Left kidney (tissue), 8 donors: Measurements from ENCODE around the gene SRM. TPM values are rescaled to one million over a fixed set of nuclear protein-coding genes. Genes with fewer than 3 reads are reported as not detected.
"Not testable (repeated sequence)": the region's sequence is repeated elsewhere in the genome, so short reads cannot be mapped to it uniquely, and the experiment has no call there.

ENCODE experiments used
- DNase-seq: peaks from one replicate; pipeline ENCODE4 v3.0.0-alpha.2; 2013
- long read RNA-seq, 8 donors: transcript quantifications; one replicate each; lab custom pipeline, GENCODE V29; 2026
- polyA plus RNA-seq: library from polyadenylated mRNA; unstranded; fragments of 120-200 nt; gene quantifications from one replicate; pipeline ENCODE4 v1.2.1, GENCODE V29; 2013; ENCODE audit not compliant: insufficient read length

SRM gene
- polyA plus RNA-seq, result 41.3 TPM
- long read RNA-seq, donor 1, transcript SRM-201 (8 exons, 1,266 nt), result major isoform, 35 of 73 reads
- long read RNA-seq, donor 1, partial matches to known transcripts, result 35 of 73 reads
- long read RNA-seq, donor 1, other reads (novel, unspliced or antisense), result 0 of 73 reads
- long read RNA-seq, donor 2, transcript SRM-201 (8 exons, 1,266 nt), result major isoform, 32 of 45 reads
- long read RNA-seq, donor 2, partial matches to known transcripts, result 12 of 45 reads
- long read RNA-seq, donor 2, other reads (novel, unspliced or antisense), result 0 of 45 reads
- long read RNA-seq, donor 3, transcript SRM-201 (8 exons, 1,266 nt), result major isoform, 27 of 40 reads
- long read RNA-seq, donor 3, partial matches to known transcripts, result 13 of 40 reads
- long read RNA-seq, donor 3, other reads (novel, unspliced or antisense), result 0 of 40 reads
- long read RNA-seq, donor 4, result 0 reads
- long read RNA-seq, donor 5, transcript SRM-201 (8 exons, 1,266 nt), result major isoform, 37 of 56 reads
- long read RNA-seq, donor 5, partial matches to known transcripts, result 18 of 56 reads
- long read RNA-seq, donor 5, other reads (novel, unspliced or antisense), result 0 of 56 reads
- long read RNA-seq, donor 6, transcript SRM-201 (8 exons, 1,266 nt), result major isoform, 43 of 84 reads
- long read RNA-seq, donor 6, partial matches to known transcripts, result 37 of 84 reads
- long read RNA-seq, donor 6, other reads (novel, unspliced or antisense), result 0 of 84 reads
- long read RNA-seq, donor 7, transcript SRM-204 (2 exons, 545 nt), result minor isoform, 5 of 59 reads
- long read RNA-seq, donor 7, transcript SRM-201 (8 exons, 1,266 nt), result major isoform, 37 of 59 reads
- long read RNA-seq, donor 7, partial matches to known transcripts, result 17 of 59 reads
- long read RNA-seq, donor 7, other reads (novel, unspliced or antisense), result 0 of 59 reads
- long read RNA-seq, donor 8, transcript SRM-201 (8 exons, 1,266 nt), result major isoform, 6 of 6 reads
- long read RNA-seq, donor 8, partial matches to known transcripts, result 0 of 6 reads
- long read RNA-seq, donor 8, other reads (novel, unspliced or antisense), result 0 of 6 reads

- DNase-seq, result peak; percentile 89
Observed at GRCh38 chr1:11059968-11060830, at the start of gene SRM. SRM (minus strand) TSS chr1:11060018; CDS start chr1:11059943, 75 bp downstream.

GRCh38 chr1:11109047-11109760, 49.4 kb upstream of the SRM start:
- no peak for DNase-seq

DNA sequence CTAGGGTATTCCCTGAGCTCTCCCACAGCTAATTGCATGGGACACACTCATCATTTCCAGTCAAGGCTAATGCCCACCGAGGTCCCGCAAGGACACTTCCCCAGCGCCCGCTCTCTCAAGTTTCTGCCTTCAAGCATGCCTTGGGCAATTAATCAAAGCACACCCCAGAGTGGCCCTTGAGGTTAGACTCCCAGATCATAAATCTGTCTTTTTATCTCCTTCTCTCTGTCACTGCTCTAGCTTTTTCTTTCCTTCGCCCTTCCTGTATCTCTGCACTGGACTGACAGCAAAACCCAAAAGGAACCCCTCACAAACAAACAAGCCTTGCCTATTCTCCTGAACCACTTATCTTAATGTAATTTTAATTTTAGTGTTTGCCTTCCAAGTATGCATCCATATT, 47.8 kb upstream of the SRM start:
- peak; percentile 33 for DNase-seq

DNA sequence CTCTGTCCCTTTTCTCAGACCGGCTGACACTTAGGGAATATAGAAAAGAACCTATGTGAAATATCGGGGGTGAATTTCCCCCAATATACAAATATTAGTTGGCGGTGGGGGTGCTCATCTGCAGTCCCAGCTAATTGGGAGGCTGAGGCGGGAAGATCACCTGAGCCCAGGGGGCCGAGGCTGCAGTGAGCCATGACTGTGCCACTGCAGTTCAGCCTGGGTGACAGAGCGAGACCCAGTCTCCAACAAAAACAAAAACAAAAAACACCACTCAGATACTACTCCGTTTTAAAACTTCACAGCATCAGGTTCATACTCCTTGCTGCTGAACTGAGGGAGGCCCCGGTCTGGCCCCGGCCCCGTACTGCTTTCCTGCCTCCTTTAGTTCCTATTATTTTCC, 45.8 kb upstream of the SRM start:
- no peak for DNase-seq

DNA sequence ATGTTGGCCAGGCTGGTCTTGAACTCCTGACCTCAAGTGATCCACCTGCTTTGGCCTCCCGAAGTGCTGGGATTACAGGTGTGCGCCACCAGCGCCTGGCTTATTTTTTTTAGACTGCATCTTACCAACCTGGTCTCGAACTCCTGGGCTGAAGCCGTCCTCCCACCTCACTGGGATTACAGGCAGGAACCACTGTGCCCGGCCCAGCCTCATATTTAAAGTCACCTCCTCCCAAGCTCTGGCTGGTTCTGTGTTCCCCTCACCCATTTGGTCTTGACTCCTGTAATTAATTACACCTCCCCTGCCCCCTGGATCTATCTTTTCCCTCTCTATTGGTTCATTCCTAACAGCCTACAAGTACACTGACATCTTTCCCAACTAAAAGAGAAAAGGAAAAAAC, 41.5 kb upstream of the SRM start:
- DNase-seq, result no peak

- DNase-seq, result not testable (repeated sequence)
Observed at GRCh38 chr1:11100806-11101205, 41.0 kb upstream of the SRM start.

GRCh38 chr1:11100149-11100493, 40.3 kb upstream of the SRM start:
- no peak for DNase-seq

GRCh38 chr1:11099310-11100148, 39.7 kb upstream of the SRM start, which contains the start of gene EXOSC10:
EXOSC10 (minus strand) TSS chr1:11099869; CDS start chr1:11099831, 38 bp downstream.
- DNase-seq, result peak; percentile 88

DNA sequence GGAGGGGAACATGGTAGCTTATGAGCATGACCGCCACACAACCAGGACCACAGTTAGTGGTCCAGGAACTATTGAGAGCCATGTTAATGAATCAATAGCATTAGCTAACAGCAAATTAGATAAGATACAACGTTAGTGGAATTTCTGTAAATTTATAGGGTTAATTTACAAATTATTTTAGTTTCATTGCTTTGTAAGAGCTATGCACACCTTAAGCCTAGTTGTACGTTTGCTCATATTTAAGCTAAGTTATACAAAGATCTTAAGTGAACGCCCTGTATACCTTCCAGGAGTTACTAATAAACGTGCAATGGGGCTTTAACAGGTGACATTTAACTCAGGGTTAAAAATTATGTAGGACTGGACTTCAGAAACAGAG, 39.1 kb upstream of the SRM start:
- DNase-seq, result no peak

DNA sequence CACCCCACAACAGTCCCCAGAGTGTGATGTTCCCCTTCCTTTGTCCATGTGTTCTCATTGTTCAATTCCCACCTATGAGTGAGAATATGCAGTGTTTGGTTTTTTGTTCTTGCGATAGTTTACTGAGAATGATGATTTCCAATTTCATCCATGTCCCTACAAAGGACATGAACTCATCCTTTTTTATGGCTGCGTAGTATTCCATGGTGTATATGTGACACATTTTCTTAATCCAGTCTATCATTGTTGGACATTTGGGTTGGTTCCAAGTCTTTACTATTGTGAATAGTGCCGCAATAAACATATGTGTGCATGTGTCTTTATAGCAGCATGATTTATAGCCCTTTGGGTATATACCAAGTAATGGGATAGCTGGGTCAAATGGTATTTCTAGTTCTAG, 24.0 kb upstream of the SRM start:
- DNase-seq, result not testable (repeated sequence)

DNA sequence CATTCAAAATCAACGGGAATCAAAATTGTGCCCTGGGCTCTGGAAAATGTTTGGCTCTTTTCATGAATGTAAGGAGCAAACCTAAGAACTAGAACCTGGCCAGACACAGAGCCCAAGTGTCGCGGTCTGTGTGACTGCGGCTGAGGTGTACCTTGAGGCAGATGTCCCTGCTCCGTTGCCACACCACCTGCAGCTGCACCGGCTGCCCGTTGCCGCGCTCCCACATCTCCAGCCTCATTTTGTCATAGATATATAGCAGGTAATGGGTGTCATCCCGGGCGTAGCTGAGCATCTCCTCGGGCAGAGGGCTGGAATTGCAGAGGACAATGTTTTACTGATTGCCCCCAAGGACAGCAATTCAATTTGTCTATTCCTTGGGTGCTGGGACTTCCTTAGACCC, 21.1 kb upstream of the SRM start:
- no peak for DNase-seq

DNA sequence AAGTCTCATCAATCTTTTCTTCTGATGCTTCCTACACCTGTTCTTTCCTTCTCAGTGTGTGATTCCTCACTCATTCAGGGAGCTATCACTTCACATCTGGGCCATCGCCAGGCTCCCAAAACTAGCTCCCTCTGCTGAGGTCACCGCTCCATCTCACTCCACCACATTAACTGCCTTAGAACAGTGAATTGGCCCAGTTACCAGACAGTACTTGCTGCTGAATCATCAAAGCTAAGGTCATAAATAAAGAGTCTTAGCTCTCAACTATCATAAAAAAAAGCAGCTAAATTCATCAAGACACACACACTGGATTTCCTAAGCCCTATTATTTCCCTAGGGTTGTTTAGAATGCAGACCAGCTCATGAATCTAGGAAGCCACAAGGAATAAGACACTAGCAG, 18.8 kb upstream of the SRM start:
- no peak for DNase-seq

- DNase-seq, result not testable (repeated sequence)
Observed at GRCh38 chr1:11073398-11073797, 13.6 kb upstream of the SRM start.

- no peak for DNase-seq
Observed at GRCh38 chr1:11072216-11072917, 12.5 kb upstream of the SRM start.

DNA sequence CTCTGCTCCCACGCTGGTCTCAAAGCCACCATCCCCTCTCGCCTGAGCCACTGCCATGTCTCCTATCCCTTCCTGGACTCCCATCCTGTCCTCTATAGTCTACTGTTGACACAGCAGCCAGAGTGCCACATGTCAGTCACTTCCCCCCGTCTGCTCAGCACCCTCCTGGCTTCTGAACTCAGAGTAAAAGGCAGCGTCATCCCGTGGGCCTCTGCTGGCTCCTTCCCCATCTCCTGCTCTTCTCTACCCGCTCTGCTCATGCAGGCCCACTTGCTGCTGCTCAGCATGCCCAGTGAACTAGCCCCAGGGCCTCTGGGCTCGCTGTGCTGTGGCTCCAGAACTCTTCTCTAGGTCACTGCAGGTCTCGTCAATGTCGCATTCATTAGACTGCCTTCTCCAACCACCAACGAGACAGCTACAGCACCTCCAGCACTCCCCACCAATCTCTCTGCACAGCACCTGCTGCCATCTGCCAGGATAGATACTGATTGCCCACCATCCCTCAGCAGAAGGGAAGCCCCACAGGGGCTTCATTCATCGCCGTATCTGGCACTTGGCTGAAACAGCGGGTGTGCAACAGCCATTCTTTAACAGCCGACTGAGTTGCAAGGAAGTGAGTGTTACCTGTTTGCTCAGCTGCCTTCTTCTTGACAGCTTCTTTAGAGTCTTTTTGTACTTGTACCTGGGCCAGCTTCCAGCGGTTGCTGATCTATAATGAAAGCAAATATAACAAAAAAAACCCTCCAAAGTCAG, 11.8 kb upstream of the SRM start:
- DNase-seq, result no peak

- no peak for DNase-seq
Observed at GRCh38 chr1:11070876-11071275, 11.1 kb upstream of the SRM start.

- no peak for DNase-seq
Observed at GRCh38 chr1:11068600-11069473, 9.0 kb upstream of the SRM start.
